Loucy (cell line): ENCODE results near the gene AP1B1.

Experiments
- H2AFZ ChIP-seq: fragments of 200-600 bp; sonication (generic); 2 replicates; pipeline ENCODE4 v1.6.0; 2016; ENCODE audit warnings: antibody characterized with exemption, mild to moderate bottlenecking, low read length, moderate library complexity
- H3F3A ChIP-seq: fragments of 200-600 bp; 2 replicates; pipeline ENCODE4 v1.6.0; 2016; ENCODE audit warnings: antibody characterized with exemption, low read depth, mild to moderate bottlenecking
- H3K27me3 ChIP-seq: fragments of 200-600 bp; sonication (generic); 2 replicates; pipeline ENCODE4 v1.6.1; 2014; ENCODE audit warnings: low read length, mild to moderate bottlenecking; ENCODE audit not compliant: insufficient read depth, poor library complexity, severe bottlenecking
- H3K36me3 ChIP-seq: fragments of 200-600 bp; sonication (generic); 2 replicates; pipeline ENCODE4 v1.6.1; 2016; ENCODE audit warnings: low read length; ENCODE audit not compliant: insufficient read depth
- H3K4me1 ChIP-seq: fragments of 200-600 bp; sonication (generic); 2 replicates; pipeline ENCODE4 v1.5.1; 2014; ENCODE audit warnings: low read length, mild to moderate bottlenecking; ENCODE audit not compliant: insufficient read depth, poor library complexity, severe bottlenecking
- H3K4me2 ChIP-seq: fragments of 200-600 bp; sonication (generic); 2 replicates; pipeline ENCODE4 v1.6.0; 2014; ENCODE audit warnings: antibody characterized with exemption, low read length, low read depth, mild to moderate bottlenecking; ENCODE audit not compliant: poor library complexity, severe bottlenecking
- H3K4me3 ChIP-seq: fragments of 200-600 bp; sonication (generic); 2 replicates; pipeline ENCODE4 v1.5.1; 2014; ENCODE audit warnings: low read length, mild to moderate bottlenecking, mixed read lengths; ENCODE audit not compliant: poor library complexity, severe bottlenecking
- H3K79me2 ChIP-seq: fragments of 200-600 bp; sonication (generic); 2 replicates; pipeline ENCODE4 v1.6.1; 2014; ENCODE audit warnings: low read length; ENCODE audit not compliant: insufficient read depth
- H3K9ac ChIP-seq: fragments of 200-600 bp; sonication (generic); 2 replicates; pipeline ENCODE4 v1.6.0; 2014; ENCODE audit warnings: mild to moderate bottlenecking, low read depth, low read length, moderate library complexity; ENCODE audit not compliant: poor library complexity, severe bottlenecking
- H3K9me2 ChIP-seq: fragments of 200-600 bp; sonication (generic); replicated peaks from 2 replicates; pipeline ENCODE4 v1.6.1; 2016; ENCODE audit warnings: low read depth, low read length, mixed read lengths
- H3K9me3 ChIP-seq: fragments of 200-600 bp; sonication (generic); 2 replicates; pipeline ENCODE4 v1.6.1; 2014; ENCODE audit warnings: mild to moderate bottlenecking, antibody characterized with exemption, low read length, low read depth; ENCODE audit not compliant: insufficient read depth
- H4K20me1 ChIP-seq: fragments of 200-600 bp; sonication (generic); 2 replicates; pipeline ENCODE4 v1.6.0; 2014; ENCODE audit warnings: antibody characterized with exemption, low read length, mild to moderate bottlenecking; ENCODE audit not compliant: insufficient read depth, poor library complexity, severe bottlenecking
- EZH2phosphoT487 ChIP-seq: fragments of 200-600 bp; IDR thresholded peaks from 2 replicates; pipeline ENCODE4 v1.6.1; 2018; ENCODE audit warnings: antibody characterized with exemption, mild to moderate bottlenecking, moderate library complexity, borderline replicate concordance
- TF ChIP-seq, protein P1 (sequence below): fragments of 200-600 bp; sonication (generic); conservative IDR thresholded peaks from 2 replicates; pipeline ENCODE4 v1.5.1; 2014; ENCODE audit warnings: mild to moderate bottlenecking, antibody characterized with exemption, low read length

The AP1B1 gene

DNA sequence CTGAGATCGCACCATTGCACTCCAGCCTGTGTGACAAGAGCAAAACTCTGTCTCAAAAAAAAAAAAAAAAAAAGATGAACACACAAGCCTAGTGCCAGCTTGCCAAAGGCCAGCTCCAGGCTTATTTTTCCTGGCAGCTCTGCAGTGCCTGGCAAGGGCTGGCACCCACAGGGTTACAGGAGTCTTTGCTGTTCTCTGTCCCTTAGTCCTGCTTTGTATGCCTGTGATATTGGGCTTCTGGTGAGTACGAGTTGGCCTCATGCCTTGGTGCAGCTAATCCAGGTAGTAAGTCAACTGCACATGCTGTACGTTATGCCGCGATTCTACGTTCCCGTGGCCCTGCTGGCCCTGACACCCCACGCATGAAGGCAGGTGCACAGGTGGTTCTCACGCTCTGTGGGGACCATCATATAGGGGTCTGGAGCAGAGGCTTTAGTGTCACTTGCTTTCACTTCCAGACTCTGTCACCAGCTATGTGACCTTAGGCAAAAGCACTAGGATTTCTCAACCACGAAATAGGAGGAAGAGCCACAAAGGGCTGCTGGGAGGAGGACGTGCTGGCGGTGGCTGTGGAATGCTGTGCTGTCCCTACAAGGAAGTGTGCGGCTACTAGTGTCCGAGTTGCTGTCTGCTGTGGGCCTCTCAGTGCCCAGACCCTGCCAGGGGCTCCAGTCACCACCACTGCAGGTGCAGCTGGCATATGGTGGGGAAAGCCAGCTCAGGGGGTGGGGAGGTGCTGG is 51.4 kb downstream of the AP1B1 start:
- Histone ChIP-seq H3K27me3 (no peaks in the 10 kb centered on the region), H3K9me2 (no peaks in the 10 kb centered on the region), H3K9me3 (no peaks in the 10 kb centered on the region), H2AFZ (no peak overlapping the region), H3F3A (no peaks in the 10 kb centered on the region), H3K79me2 (no peaks in the 10 kb centered on the region), H3K4me2 (no peak overlapping the region), H3K4me1 (no peaks in the 10 kb centered on the region), H3K36me3 (peaks cover 70% of the 10 kb centered on the region; the same call in 1 of the 2 replicates), H3K4me3 (no peak overlapping the region), H3K9ac (no peak overlapping the region), H4K20me1 (no peaks in the 10 kb centered on the region)
- no peak for TF ChIP-seq EZH2phosphoT487
- TF ChIP-seq, protein P1, sequence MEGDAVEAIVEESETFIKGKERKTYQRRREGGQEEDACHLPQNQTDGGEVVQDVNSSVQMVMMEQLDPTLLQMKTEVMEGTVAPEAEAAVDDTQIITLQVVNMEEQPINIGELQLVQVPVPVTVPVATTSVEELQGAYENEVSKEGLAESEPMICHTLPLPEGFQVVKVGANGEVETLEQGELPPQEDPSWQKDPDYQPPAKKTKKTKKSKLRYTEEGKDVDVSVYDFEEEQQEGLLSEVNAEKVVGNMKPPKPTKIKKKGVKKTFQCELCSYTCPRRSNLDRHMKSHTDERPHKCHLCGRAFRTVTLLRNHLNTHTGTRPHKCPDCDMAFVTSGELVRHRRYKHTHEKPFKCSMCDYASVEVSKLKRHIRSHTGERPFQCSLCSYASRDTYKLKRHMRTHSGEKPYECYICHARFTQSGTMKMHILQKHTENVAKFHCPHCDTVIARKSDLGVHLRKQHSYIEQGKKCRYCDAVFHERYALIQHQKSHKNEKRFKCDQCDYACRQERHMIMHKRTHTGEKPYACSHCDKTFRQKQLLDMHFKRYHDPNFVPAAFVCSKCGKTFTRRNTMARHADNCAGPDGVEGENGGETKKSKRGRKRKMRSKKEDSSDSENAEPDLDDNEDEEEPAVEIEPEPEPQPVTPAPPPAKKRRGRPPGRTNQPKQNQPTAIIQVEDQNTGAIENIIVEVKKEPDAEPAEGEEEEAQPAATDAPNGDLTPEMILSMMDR, result no peak

DNA sequence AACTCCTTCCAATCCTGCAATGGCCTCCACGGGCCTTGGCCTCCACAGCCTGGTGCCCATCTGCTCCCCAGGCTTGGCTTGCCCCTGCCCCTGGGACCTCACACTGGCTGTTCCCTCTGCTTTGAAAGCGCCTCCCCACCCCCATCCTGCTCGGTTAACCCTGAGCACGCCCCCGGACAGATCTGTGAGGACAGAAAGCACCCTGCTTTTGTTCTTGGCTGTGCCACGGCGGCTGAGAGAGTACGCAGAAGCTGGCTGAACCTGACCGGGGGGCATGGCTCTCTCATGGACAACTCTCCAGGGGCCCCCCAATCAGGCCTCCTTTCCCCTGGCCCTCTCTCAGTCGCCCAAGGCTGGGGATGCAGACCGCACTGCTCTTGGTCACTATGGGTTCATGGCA is 52.7 kb downstream of the AP1B1 start:
- Histone ChIP-seq H3K9me2 (no peaks in the 10 kb centered on the region), H3K4me2 (no peak overlapping the region), H3K4me3 (no peak overlapping the region), H3K9ac (no peak overlapping the region), H4K20me1 (no peaks in the 10 kb centered on the region), H3K27me3 (no peaks in the 10 kb centered on the region), H3K4me1 (no peaks in the 10 kb centered on the region), H3F3A (no peaks in the 10 kb centered on the region), H2AFZ (no peak overlapping the region), H3K9me3 (no peaks in the 10 kb centered on the region), H3K79me2 (no peaks in the 10 kb centered on the region), H3K36me3 (peaks cover 70% of the 10 kb centered on the region; the same call in 1 of the 2 replicates)
- TF ChIP-seq, protein P1, result no peak
- TF ChIP-seq EZH2phosphoT487, result no peak

DNA sequence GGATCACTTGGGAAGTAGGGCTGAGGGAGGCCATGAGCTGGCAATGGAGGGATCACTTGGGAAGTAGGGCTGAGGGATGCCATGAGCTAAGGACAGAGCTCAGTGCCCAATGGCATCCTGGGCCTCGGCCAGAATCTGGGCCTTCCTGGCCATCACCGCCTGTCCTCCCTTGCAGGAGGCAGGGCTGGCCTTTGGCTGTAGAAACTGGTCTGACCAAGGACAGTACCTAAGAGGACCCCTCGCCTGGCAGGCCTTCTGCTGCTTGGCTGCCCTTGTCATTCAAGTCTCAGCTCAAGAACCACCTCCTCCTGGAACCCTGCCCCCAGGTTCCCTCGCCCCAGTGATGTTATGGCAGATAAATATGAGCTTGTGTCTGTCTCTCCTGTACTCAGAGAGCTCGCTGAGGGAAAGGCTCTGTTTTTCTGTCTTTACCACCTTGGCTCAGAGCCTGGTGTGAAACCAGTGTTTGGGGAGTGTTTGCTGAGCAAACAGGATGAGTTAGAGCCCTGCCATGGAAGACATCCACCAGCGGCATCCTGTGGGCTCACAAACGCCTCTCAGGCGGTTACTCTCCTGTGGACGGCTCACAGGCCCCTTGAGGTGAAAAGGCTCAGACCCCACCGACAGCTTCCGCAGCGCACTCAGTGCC is 53.5 kb downstream of the AP1B1 start:
- Histone ChIP-seq H3K4me3 (no peak overlapping the region), H4K20me1 (no peaks in the 10 kb centered on the region), H3K36me3 (peaks cover 70% of the 10 kb centered on the region; the same call in 1 of the 2 replicates), H3K4me1 (no peaks in the 10 kb centered on the region), H3K9me2 (no peaks in the 10 kb centered on the region), H3K9ac (no peak overlapping the region), H3K4me2 (no peak overlapping the region), H3K9me3 (no peaks in the 10 kb centered on the region), H3K27me3 (no peaks in the 10 kb centered on the region), H3K79me2 (no peaks in the 10 kb centered on the region), H2AFZ (no peak overlapping the region), H3F3A (no peaks in the 10 kb centered on the region)
- TF ChIP-seq, protein P1, result no peak
- TF ChIP-seq EZH2phosphoT487, result no peak
